ENCODE measurements around the gene NEAT1.
"Not testable (repeated sequence)": the region's sequence is repeated elsewhere in the genome, so short reads cannot be mapped to it uniquely, and the experiment has no call there.

NEAT1 gene

DNA sequence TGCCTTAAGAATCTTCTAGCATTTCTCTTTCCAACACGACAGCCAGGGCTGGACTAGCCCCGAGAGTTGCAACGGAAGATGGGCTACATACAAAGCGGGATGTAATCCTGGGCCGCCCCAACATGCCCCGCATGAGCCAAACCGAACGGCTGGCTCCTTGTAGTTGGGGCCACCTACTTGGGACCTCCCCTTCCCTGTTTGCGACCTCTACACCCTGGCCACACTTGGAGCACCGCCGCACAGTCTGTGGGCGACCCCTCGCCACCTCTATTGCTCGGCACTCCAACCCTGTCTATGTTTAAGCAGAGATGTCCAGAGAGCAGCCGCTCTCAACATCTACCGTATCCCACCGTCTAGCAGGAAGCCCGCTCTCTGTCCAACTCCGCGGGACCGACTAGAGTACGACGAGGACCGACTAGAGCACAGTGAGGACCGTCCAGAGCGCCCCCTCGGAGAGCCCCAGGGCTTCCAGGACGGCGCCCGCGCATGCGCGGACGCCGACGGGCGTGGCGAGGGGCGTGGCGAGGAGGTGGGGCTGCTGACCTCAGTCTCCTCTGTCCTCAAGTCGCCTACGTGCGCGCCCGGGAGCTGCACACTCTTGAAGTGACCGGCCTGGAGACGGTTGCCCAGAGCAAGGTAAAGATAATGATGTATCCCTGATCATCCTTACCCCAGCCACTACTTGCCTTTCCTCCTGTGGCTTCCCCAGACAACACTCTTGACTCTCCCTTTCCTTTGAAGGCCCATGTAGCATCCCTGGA is 32.3 kb downstream of the NEAT1 start:
- DNase-seq, result peak; percentile 46

DNA sequence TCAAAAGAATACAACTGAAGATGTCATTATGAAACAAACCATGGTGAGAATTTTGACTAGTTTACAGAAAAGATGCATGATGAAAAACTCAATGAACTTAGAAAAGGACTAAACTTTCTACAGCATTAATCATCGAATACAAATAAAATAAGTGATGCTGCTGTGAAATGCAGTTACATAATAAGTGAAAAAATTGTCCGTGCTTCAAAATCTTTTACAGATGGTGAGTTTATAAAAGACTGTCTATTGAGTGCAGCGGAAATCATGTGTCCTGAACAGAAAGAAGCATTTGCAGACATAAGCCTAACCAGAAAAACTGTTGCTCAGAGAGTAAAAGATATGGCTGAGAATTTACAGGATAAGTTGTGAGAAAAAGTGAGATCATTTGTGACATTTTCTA is 33.8 kb downstream of the NEAT1 start:
- DNase-seq, result no peak

DNA sequence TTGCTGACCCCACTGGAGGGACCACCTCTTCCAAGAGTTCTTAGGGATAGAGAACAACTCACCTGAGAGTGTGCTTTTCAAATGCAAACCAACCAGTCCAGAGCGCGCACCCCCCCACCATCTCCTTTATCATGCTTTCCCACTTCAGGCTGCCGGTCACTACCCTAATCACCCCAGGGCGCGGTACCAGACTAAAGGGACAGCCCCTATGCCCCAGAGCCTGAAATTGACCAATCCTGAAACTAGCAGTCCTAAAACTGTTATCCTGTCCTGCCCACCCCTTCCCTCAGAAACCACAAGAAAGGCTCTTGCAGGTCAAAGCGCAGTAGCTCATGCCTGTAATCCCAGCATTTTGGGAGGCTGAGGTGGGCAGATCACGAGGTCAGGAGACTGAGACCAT is 37.0 kb downstream of the NEAT1 start:
- no peak for DNase-seq

GRCh38 chr11:65465471-65465870 is 42.9 kb downstream of the NEAT1 start:
- not testable (repeated sequence) for DNase-seq

DNA sequence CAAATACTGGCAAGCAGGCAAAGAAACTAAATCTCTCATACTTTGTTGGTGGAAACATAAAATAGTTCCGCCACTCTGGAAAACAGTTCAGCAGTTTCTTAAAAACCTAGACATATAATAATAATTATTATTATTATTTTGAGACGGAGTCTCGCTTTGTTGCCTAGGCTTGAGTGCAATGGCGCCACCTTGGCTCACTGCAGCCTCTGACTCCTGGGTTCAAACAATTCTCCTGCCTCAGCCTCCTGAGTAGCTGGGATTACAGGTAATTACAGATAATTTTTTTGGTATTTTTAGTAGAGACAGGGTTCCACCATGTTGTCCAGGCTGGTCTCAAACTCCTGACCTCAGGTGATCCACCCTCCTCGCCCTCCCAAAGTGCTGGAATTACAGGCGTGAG is 44.7 kb downstream of the NEAT1 start:
- DNase-seq, result not testable (repeated sequence)

DNA sequence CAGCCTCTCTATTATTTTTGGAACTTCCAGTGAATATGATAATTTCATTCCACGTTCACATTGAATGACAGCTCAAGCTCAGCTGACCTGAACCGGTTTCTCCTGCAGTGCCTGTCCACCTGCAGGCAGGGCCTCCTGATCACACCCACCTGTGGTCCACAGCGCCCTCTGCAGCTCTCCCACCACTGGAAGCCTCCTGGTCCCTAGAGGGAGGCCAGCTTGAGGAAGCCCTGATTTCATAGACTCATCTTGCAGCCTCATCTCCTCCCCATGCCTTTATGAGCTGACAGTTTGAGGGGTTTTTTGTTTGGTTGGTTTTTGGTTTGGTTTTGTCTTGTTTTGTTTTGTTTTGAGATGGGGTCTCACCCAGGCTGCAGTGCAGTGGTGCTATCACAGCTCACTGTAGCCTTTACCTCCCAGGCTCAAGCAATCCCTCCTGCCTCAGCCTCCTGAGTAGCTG is 46.3 kb downstream of the NEAT1 start:
- DNase-seq, result no peak

DNA sequence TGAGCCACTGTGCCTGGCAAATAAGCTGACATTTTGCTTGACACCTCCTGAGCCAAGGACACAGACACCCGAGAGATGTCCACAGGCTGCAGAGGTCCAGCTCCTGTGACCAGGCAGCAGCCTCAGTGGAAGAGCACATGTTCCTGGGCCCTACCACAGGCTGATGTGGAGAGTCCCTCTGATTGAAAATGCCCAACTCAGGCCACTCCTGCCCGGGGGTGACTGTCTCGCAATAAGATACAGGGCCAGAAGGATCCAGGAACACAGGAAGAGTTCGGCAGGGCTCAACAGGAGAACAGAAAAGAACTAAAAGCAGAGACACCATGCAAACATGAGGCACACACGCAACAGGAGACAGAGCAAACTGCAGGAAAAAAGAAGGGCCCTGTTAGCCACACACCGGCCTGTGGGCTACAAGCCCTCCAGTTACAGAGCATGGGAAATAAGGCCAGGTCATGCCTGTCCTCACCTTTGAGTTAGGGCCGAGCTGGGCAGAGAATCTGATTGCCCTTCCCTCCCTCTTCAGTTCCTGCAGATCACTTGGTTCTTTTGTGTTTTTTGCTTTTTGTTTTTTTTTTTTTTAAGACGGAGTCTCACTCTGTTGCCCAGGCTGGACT is 47.9 kb downstream of the NEAT1 start:
- no peak for DNase-seq

DNA sequence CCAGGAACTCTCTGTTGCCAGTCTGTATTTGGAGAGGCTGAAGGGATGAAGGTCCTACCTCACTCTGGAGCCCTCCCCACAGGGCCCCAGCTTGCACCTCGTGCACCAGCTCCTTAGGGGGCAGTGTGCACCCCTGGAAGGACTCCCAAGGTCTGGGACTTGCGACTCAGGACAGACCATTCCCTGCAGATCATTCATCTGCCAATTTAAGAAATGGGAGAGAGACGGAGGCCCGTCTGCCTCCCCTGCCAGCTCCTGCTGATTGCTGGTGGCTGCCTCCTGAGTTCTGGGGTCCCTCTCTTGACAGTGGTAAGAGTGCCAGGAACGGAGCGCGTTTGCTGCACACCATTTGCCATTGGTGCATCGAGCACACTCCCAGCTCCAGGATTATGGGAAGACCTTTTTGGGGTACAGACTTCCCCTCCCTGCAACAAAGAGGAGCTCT is 48.9 kb downstream of the NEAT1 start:
- peak; percentile 47 for DNase-seq

DNA sequence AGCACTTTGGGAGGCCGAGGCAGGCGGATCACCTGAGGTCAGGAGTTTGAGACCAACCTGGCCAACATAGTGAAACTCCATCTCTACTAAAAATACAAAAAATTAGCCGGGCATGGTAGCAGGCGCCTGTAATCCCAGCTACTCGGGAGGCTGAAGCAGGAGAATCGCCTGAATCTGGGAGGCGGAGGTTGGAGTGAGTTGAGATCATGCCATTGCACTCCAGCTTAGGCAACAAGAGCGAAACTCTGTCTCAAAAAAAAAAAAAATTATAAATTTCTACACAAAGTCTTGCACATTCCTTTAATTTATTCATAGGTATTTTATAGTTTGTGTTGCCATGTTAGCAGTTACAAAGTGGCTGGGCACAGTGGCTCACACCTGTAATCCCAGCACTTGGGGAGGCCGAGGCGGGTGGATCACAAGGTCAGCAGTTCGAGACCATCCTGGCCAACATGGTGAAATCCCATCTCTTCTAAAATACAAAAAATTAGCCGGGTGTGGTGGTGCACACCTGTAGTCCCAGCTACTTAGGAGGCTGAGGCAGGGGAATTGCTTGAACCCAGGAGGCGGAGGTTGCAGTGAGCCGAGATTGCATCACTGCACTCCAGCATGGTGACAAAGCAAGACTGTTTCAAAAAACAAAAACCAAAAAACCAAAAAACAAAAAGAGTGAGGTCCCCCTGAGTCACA is 50.1 kb downstream of the NEAT1 start:
- not testable (repeated sequence) for DNase-seq

GRCh38 chr11:65473278-65473860 is 50.8 kb downstream of the NEAT1 start:
- DNase-seq, result no peak

GRCh38 chr11:65474864-65475263 is 52.3 kb downstream of the NEAT1 start:
- no peak for DNase-seq

- no peak for DNase-seq
These were observed 54.1 kb downstream of the NEAT1 start for GRCh38 chr11:65476632-65477148.

GRCh38 chr11:65477149-65477965 is 54.8 kb downstream of the NEAT1 start:
- DNase-seq, result peak; percentile 71

- DNase-seq, result no peak
These were observed 56.0 kb downstream of the NEAT1 start for GRCh38 chr11:65478388-65479183.

DNA sequence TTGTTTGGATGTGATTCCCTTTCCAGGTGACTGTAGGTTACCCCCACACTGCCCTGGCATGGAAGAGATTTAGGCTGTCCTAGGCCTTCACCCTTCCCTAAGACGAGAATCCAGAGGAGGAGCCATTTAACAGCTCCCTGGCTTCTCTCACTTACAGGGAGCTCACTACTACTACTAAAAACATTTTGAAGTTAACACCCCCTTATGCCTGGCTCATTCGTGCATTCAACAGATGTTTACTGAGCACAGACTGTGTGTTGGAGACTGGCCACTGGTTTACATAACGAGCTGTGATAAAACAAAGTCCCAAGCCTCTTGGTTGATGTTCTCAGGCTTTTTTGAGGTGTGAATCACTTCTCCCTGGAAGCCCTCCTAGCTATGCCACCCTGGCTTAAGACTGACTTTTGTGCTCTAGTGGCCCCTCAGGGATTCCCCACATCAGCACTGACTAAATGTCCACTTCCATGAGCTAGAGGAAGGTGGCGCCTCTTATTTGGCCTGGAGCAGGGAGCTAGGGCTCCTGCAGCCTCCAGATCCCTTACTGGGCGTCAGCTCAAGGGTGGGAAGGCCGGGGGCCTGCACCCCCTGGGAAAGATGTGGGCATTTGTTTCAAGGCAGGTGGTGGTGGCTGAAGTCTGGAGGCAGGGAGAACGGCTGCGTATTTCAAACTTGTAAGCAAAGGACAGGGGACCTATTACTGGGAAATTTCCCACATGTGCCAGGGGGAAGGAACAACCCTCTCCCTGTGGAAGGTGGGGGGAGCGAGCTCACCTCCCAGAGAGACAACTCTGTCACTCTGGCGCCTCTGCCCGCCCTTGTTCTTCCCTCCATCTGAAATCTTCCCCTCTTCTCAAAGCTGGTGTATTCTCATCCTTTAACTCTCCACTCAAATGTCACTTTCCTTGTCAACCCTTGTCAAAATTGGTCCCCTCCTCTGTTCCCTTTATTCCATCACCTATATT is 56.9 kb downstream of the NEAT1 start:
- no peak for DNase-seq

DNA sequence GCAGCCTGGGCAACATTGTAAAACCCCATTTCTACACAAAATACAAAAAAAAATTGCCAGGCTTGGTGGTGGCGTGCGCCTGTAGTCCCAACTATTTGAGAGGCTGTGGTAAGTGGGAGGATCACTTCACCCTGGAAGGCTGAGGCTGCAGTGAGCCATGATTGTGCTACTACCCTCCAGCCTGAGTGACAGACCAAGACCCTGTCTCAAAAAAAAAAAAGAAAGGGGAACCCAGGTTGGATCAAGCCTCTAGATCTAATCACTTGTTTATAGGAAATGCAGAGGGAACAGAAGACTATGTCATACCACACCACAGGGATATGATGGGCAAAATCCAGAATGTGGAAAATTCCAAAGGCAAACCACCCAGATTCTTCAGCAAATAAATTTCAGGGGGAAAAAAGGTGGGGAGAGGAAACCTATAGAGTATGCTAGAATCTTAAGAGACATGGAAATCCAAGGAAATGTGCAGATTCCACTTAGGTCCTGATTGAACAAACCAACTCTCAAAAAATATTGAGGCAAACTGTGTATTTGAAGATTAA is 59.8 kb downstream of the NEAT1 start:
- DNase-seq, result no peak

GRCh38 chr11:65485920-65486219 is 63.3 kb downstream of the NEAT1 start:
- no peak for DNase-seq

DNA sequence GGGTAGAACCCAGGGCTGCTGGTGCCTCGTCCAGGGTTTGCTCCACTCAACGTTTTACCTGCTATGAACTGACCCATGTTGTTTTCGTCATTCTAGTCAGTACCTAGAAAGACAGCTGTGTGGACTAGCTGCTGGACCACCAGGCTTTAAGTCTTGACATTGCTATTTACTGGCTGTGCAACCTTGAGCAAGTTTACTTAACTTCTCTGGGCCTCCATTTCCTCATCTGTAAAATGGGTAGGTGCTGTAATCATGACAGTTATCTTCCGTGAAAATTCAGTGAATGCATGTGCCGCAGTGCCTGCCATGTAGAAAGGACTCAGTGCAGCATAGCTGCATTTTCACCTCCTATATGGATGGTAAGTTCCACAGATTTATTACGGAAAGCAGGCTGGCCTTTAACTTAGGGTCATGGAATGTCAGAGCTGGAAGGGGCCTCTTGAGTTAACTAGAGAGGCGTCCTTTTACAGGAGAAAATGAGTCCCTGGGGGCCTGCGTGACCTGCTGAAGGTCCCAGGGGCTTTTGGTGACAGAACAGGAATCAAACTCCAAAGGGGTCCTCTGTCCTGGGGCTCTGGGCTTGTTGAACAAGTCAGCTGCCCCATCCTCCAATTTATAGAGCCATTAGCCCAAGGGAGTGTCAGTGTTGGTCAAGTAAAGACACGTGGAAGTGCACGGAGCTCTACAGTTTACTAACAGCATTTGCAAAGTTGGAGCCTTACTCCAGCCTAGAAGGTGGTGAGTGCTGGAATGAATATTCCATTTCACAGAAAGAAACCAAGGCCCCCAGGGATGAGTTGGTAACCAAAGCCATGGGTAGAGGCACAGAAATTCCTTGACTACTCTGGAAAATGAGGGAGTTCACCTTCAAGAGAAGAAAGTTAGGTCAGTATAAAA is 64.2 kb downstream of the NEAT1 start:
- no peak for DNase-seq

All from NCI-H1694 treated with DMSO at 0.1 percent for 48 hours (cell line).